ENCODE results near the gene CRIM1. TPM values are rescaled to one million over a fixed set of nuclear protein-coding genes. Genes with fewer than 3 reads are reported as not detected.

CRIM1 gene
- total RNA-seq, 1 donor from 2014 or later, result 97.8 TPM

DNA sequence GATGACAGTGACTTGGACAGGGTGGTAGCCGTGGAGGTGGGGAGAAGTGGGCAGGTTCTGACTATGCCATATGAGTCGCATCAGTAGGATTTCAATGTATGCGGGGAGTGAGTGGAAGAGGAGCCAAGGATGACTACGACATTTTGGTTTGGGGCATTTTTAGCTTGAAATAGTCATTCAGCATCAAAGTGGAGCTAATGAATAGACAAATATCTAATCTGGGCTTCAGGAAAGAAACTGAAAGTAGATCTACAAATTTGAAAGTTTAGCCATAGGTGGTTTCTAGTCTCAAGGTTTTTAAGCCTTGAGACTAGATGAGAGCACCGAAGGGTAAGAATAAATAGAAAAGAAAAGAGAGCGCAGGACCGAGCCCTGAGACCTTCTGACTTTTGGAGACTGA is 184.1 kb downstream of the CRIM1 start:
- FAIRE-seq (no peak), DNase-seq (ENCODE audit: low spot score in 2 of 2) (no peak)

DNA sequence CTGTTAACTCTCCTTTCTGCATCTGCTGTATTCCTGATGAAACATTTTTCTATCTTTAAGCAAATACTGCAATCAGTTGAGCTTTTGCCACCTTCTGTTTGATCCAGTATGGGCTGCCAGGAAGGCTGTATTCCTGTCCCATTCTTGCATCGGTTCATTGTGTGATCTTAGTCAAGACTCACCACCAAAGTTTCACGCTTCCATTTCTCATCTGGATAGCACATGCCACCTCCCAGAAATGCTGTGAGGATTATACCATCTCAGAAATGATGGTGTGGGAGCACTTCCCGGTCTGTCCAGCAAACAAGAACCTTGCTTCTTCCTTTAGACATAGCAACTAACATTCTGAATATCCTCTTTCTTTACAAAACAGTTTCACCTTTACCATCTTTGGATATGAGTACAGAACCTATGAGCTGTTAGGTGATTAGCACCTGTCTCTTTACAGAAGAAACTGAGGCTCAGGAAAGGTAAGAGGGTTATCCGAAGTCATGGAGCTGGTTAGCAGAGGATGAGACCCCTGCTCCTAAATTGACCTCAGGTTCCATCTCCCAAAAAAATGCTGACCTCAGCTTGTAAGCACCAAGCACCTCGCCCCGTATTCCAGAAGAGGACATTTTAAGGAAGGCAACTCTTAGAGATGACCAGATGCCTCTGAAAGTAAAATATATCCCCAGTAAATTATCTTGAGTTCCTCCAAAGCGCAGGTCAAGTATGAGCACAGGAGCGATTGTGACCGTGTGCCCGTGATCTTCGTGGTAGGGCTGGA is 185.6 kb downstream of the CRIM1 start:
- no peak for FAIRE-seq
- no peak for DNase-seq (ENCODE audit: low spot score in 2 of 2)

DNA sequence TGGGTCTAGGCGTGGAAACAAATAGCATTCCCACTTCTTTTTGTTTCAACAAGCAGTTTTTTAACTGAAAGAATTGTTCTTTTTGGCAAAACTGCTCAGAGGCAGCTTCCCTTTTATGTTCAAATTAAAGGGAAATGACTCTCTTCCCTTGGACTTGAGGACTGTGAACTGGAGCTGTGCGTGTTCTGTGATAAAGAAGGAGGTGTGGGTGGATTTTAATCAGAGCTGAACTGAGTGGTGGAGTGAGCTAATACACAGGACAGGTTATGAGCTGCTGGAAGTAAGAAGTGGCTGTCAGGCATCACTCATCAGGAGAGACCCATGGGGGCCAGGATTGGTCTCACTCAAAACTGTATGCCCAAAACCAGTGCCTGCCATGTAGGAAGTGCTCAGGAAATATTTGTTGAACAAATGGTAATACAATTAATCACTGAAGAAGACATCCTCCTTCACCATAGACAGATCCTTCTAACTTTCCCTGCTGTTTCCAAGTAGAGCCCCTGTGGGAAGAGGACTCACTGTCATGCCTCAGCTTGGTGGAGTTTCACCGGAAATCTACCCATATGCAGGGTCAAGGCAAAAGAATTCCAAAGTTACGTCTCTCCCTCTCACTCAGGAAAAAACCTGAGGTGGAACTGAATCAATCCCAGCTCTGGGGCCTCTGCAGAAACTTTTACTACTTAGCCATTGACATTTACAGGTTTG is 186.5 kb downstream of the CRIM1 start:
- DNase-seq (ENCODE audit: low spot score in 2 of 2) (no peak), FAIRE-seq (no peak)

DNA sequence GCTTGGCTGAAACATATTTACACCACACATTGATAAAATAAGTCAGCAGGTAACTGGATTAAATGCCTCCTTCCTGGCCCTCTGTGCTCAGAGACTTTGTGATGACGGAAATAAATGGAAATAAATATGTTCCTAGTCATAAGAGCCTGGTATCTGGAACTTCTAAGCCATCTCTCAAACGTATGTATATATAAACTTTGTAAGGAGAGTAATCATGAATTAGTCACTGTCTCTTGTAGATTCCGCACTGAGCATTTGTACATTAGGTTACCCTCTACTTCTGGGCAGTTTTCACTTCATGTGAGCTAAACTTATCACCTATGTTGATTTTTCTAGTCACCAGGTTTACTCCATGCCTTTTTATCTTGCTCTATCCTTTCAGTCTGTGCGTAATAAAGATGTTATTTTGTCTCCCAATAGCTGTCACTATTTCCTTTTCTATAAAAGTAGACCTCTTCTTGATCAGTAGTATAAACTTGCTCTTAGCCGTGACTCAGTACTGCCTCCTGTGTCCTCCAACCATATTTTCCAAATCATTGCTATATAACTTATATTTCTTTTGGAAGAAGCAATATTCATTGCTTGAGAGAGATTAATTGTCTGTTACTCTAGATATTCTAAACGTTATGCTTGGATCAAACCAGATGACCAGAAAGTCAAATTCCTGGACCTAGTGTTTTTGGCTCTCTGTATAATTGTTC is 189.2 kb downstream of the CRIM1 start:
- FAIRE-seq (no peak), DNase-seq (ENCODE audit: low spot score in 2 of 2) (no peak)

DNA sequence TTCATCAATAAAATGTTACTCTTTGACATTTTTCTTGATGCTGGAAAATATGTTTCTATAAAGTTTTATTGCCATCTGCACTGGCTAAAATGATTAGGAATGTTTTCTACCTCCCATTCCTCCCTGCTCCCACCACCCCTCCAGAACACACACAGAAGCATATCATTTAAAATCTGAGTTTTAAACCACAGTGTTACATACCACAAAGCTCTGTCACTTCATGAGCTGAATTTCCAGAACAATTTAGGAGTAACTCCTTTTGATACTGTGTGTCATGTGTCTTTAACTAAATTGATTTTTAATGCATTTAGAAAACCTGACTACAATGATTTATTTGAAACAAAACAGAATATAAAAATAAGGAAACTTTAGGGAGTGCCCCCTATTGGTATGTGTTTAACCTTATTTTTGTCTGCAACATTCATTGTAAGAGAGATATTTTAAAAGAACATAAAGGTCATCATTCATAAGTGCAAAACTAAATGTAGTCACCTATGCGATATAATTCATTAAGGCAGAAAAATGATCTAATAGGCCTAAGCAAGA is 190.4 kb downstream of the CRIM1 start:
- no peak for DNase-seq (ENCODE audit: low spot score in 2 of 2)
- no peak for FAIRE-seq

DNA sequence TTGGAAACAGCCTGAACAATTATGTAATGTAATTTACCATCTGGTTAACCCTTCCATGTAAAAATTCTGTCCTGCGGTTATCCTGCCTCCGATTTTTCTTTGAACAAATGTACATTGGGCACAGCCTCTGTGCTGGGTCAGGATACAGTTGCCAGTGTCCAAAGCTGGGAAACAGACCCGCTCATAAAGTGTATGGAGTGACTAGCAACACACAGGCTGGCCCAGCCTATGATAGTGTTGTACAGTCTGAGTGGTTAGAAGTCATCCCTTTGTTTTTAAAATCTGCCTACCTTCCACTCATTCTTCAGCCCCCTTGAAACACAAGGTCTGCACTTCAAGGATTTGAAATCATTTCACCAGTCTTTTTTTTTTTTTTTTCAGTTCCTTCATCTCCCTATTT is 192.3 kb downstream of the CRIM1 start:
- DNase-seq (ENCODE audit: low spot score in 2 of 2) (no peak), FAIRE-seq (no peak)

DNA sequence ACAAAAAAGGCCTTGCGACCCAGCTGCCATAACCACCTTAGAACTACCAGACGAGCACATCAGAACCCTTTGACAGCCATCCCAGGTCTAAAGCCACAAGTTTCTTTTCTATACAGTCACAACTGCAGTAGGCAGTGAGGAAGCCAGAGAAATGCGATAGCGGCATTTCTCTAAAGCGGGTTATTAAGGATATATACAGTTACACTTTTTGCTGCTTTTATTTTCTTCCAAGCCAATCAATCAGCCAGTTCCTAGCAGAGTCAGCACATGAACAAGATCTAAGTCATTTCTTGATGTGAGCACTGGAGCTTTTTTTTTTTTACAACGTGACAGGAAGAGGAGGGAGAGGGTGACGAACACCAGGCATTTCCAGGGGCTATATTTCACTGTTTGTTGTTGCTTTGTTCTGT is 193.6 kb downstream of the CRIM1 start:
- DNase-seq (ENCODE audit: low spot score in 2 of 2) (no peak), FAIRE-seq (no peak)

DNA sequence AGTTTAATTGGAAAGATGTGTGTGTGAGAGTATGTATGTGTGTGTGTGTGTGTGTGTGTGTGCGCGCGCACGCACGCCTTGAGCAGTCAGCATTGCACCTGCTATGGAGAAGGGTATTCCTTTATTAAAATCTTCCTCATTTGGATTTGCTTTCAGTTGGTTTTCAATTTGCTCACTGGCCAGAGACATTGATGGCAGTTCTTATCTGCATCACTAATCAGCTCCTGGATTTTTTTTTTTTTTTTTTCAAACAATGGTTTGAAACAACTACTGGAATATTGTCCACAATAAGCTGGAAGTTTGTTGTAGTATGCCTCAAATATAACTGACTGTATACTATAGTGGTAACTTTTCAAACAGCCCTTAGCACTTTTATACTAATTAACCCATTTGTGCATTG is 194.4 kb downstream of the CRIM1 start:
- DNase-seq (ENCODE audit: low spot score in 2 of 2), result no peak
- no peak for FAIRE-seq

DNA sequence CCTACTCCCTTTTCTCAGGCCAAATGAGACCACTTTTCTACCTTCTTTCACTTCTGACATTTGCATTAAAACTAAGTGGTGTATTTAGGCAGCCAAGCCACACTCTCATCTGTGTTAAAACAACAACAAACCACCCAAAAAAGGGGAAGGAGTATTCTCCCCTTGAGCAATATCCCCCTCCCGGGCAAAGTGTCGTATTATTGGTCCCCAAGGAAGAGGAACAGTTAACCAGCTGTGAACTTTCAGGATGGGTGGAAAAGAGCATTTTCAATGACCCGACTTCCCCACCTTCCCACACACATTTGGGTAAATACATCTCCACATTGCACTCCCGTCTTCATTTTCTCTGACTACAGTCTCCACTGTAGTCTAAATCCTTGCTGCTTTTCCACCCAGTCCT is 198.1 kb downstream of the CRIM1 start:
- FAIRE-seq, result no peak

DNA sequence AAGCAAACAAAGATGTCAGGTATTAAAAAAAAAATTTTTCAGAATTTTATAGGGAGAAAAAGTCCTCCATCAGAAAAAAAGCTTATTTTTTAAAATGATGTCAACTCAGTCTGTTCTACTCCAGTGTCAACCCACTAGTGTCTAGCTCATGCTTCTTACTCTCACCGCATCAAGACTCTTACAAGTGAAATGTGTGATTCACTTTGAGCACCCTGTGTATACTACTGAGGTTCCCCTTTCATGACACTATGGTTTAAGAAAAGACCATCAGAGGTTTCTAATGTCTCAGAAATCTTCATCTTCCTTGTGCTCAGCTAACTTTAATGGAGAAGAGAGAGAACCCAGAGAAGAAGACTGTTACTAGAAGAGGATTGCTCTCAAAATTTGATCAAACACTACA is 199.0 kb downstream of the CRIM1 start:
- DNase-seq (ENCODE audit: low spot score in 2 of 2) (no peak), FAIRE-seq (no peak)

More for the DNA sequence above, 198.1 kb downstream of the CRIM1 start:
- DNase-seq (ENCODE audit: low spot score in 2 of 2), result no peak

DNA sequence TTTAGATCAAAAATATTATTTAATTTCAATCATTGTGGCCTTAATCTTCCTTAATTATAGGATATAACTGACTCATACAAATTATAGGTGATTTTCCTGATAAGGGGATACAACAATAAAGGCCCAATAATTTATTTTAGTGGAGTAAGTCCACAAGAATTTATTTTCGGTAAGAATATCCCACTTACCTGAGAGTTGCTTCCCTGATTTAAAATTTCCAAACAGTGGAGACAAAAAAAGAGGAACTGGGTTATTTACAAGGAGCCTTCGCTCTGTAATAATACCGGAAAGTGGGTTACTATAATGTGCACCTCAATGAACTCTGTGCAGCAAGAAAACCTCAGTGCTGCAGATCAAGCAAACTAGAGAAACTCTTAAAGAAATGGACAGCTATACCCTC is 200.2 kb downstream of the CRIM1 start:
- no peak for DNase-seq (ENCODE audit: low spot score in 2 of 2)
- no peak for FAIRE-seq

DNA sequence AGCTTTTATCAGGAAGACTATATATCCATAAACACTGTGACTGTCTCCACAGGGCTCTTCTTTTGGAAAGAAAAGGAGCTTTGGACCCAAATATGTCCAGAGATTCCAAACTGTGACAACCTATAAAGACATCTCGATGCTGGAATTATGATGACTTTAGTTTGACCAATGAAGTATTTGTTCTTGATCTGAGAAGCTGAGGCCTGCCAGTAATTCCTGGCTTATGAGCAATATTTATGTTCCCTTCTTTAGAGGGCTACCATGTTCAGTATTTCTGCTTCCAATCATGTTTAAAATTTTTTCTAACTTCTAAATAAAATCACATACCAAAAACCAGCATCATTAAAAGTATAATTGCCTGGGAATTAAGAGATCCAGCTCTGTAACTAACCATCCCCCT is 201.3 kb downstream of the CRIM1 start:
- no peak for FAIRE-seq
- no peak for DNase-seq (ENCODE audit: low spot score in 2 of 2)

DNA sequence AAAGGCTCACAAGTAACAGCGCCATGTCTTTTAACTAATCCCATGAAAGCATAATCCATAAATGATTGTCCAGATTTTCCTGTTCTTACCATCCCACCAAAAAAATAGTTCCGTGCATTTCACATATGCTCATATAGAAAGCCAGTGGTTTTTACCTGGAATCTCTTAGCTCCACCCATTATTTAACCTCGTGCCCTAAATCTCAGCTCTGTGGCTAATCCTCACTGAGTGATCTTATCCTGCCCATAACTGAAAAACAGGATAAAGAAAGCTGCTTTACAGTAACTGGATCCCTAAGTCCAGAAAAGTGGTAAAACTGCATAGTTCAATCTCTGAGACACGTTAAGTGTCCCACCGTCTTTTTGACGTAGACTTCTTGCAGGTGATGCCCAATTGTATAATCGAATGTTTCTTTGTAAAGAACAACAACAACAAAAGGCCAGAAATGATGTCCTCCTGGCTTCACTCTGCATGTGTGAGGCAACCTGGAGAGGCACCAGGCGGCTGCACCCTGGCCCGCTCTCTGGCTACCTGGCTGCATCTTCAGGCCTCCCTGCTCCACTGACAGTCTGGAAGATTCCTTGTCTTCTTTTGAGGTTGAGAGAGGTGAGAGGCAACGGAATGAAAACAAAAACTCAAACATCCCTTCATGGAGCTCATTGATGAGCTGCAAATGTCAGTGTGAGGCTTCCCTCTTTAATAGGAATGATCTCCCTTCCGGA is 203.8 kb downstream of the CRIM1 start:
- DNase-seq (ENCODE audit: low spot score in 2 of 2) (no peak), FAIRE-seq (no peak)

DNA sequence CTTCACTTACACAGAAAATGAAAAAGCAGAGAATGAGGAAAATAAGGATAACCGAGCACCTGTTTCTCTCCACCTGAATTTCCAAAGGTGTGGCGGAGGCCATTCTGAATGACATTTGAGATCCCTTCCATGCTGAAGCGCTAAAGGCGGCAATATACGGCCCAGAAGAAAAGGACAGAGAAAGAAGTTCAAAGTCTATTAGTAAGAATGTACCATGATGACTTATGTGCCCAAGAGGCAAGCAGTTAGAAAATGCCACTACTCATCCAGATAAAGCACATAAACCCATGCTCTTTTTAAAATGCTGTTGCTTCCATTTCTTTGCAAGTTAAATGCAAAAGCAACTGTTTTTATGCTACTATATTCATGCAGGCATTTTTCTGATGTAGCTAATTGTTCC is 205.1 kb downstream of the CRIM1 start:
- FAIRE-seq, result no peak
- no peak for DNase-seq (ENCODE audit: low spot score in 2 of 2)

DNA sequence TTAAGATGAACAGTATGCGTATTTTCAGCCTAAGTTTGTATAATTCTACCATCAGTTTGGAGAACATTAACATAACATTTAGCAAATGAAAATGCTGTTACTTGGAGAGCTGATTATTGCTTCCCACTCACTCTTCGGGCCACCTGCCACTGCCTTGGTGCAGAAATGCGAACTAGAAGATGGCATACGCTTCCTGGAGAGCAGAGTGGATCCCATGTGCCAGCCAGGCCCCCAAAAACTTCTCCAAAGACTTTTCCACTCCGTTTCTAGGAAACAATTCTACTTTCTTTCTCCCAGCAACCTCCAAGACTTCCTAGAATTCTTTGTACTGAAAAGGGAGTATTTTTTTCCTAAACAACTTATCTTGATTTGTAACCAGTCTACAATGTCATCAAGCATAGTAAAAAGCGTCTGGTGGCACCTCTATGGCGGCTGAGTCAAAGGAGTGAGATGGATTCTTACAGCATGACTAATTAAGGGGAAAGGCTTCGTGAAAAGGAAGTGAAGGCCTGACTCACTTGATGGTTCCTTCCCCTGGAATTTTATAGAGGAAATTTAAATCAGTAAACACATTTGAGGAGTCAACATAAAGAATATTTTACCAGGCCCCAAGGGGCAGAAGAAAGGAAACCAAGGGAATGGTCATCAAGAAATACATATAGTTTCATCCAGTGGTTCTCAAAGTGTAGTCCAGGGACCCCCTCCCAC is 205.8 kb downstream of the CRIM1 start:
- no peak for DNase-seq (ENCODE audit: low spot score in 2 of 2)
- FAIRE-seq, result no peak

DNA sequence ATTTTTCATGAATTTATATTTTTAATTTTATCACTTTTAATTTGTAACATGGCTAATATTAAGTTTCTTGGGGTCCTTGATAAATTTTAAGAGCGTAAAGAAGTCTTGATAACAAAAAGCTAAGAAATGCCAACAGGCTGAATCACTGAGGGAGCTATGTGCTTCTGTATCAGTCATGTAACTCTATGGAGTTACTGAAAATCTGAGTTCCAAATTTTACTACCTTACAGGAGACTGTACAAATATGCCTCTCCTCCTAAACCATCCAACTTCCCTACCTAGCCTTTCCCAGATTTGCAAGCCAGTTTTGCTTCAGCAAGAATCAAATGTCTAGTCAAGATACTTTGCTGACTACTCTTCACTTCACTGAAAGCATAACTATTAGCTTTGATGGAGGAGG is 206.7 kb downstream of the CRIM1 start:
- FAIRE-seq, result no peak
- DNase-seq (ENCODE audit: low spot score in 2 of 2), result no peak

DNA sequence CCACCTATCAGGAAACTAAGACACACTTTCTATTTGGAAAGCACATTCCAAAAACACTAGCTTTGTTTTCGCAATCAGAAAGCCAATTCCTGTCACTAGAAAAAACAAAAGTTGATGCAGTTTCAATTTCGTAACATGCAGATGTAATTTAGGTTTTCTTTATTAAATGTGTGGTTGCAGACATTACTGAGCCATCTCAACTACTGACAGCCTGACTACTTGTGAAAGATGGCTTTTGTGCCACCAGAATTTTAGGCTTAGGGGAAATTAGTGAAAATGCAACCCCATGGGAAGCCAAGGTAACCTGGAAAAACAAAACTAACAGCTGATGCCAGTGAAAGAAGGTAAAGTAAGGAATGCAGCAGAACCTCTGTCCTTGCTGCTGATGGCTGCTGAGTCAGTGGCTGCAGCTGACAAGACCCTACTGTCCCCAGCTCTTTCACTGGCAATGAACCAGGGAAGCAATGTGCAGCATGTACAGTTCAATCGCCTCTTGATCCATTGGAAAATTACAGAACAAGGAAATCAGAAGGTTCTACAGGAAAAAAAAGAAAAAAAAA is 207.5 kb downstream of the CRIM1 start:
- no peak for FAIRE-seq
- DNase-seq (ENCODE audit: low spot score in 2 of 2), result no peak

DNA sequence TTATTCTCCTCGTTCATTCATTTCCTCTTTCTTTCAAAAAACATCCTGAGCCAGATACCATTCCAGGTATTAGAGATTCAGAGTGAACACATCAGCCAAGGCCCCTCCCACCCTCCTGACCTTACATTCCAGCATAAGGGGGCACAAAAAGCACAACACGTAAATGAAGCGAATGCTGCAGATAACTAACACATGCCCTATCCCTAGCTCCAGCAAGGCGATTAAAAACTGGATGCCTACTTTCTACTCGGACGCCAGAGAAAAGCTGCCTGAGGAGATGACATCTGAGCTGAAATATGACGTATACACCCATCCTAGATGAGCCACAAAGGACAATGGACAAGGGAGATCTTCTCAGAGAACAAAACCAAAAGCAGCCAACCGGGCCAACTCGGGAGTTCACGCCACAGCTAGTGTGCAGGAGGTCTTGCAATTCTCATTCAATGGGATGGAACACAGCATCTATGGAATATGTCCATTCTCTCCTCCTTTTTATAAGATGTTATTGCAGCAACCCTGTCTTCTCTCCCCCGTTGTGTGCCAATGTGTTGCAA is 208.9 kb downstream of the CRIM1 start:
- FAIRE-seq, result no peak
- DNase-seq (ENCODE audit: low spot score in 2 of 2), result no peak

DNA sequence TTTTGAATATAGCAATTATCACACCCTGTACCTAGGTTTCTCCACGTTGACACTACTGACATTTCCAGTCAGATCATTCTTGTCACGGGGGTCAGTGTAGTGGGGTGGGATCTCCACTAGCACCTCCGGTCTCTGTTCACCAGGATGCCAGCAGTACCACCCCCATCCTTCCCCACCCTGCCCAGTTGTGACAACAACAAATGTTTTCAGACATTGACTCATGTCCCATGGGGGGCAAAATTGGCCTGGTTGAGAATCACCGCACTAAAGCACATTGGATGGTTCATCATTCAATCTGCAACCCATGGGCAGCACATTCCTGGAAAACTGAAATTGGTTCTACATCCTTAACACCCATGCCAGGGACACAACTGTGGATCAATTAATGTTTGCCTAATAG is 210.1 kb downstream of the CRIM1 start:
- FAIRE-seq (no peak), DNase-seq (ENCODE audit: low spot score in 2 of 2) (no peak)
